Body of pancreas (tissue), 4 donors: Measurements from ENCODE around the gene TMEM213.

ENCODE experiments used
- POLR2A ChIP-seq, 3 donors: fragments of 450-650 bp; IDR thresholded peaks; one replicate each; pipeline ENCODE4 v1.6.1; 2016; ENCODE audit warnings: antibody characterized with exemption in 3 of 3, mild to moderate bottlenecking in 2 of 3
- TF ChIP-seq, protein P1 (sequence below), 7 experiments: fragments of 450-650 bp in 4 of 7; fragments of 200-600 bp in 3 of 7; sonication (generic) in 3 of 7; IDR thresholded peaks; one replicate each; pipeline ENCODE4 v1.5.1; 2016 to 2019; ENCODE audit warnings: antibody characterized with exemption in 7 of 7

DNA sequence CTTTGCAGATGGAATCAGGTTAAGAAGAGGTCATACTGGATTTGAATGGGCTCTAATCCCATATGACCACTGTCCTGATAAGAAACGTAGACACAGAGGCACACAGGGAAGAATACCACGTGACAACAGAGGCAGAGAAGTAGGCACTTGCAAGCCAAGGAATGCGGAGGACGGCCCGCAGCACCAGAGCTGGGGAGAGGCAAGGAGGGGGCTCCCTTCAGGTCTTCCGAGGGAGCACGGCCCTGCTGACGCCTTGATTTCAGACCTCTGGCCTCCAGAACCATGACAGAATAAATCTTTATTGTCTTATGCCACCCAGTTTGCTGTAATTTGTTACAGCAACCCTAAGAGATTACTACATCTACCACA is 44.7 kb upstream of the TMEM213 start:
- TF ChIP-seq, protein P1, sequence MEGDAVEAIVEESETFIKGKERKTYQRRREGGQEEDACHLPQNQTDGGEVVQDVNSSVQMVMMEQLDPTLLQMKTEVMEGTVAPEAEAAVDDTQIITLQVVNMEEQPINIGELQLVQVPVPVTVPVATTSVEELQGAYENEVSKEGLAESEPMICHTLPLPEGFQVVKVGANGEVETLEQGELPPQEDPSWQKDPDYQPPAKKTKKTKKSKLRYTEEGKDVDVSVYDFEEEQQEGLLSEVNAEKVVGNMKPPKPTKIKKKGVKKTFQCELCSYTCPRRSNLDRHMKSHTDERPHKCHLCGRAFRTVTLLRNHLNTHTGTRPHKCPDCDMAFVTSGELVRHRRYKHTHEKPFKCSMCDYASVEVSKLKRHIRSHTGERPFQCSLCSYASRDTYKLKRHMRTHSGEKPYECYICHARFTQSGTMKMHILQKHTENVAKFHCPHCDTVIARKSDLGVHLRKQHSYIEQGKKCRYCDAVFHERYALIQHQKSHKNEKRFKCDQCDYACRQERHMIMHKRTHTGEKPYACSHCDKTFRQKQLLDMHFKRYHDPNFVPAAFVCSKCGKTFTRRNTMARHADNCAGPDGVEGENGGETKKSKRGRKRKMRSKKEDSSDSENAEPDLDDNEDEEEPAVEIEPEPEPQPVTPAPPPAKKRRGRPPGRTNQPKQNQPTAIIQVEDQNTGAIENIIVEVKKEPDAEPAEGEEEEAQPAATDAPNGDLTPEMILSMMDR (IDR thresholded peaks at IDR 0.05), result no peak
- TF ChIP-seq POLR2A (IDR thresholded peaks at IDR 0.05), result no peak
